ENCODE measurements around the gene USP12.
A peak's percentile ranks its signal among the peaks of the same experiment; 100 is the strongest.
"Not testable (repeated sequence)": the region's sequence is repeated elsewhere in the genome, so short reads cannot be mapped to it uniquely, and the experiment has no call there.

Gene USP12

GRCh38 chr13:27171244-27171826 lies at the start of gene USP12:
Gene USP12, minus strand, starts transcription at chr13:27171811. Its CDS starts 172 bp downstream, at chr13:27171639.
- DNase-seq (ENCODE audit: low read depth): no peak
- H3K4me3 ChIP-seq (ENCODE audit: control insufficient read depth, low read depth, low read length): peak within 1 kb of the TSS; percentile 66
- TF ChIP-seq, protein P1, sequence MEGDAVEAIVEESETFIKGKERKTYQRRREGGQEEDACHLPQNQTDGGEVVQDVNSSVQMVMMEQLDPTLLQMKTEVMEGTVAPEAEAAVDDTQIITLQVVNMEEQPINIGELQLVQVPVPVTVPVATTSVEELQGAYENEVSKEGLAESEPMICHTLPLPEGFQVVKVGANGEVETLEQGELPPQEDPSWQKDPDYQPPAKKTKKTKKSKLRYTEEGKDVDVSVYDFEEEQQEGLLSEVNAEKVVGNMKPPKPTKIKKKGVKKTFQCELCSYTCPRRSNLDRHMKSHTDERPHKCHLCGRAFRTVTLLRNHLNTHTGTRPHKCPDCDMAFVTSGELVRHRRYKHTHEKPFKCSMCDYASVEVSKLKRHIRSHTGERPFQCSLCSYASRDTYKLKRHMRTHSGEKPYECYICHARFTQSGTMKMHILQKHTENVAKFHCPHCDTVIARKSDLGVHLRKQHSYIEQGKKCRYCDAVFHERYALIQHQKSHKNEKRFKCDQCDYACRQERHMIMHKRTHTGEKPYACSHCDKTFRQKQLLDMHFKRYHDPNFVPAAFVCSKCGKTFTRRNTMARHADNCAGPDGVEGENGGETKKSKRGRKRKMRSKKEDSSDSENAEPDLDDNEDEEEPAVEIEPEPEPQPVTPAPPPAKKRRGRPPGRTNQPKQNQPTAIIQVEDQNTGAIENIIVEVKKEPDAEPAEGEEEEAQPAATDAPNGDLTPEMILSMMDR (IDR thresholded peaks at IDR 0.05; ENCODE audit: control insufficient read depth, insufficient read depth, low read depth, low read length, missing control alignments): peak; percentile 6

GRCh38 chr13:27219611-27220010 lies 48.0 kb upstream of the USP12 start:
- TF ChIP-seq, protein P1 (IDR thresholded peaks at IDR 0.05; ENCODE audit: control insufficient read depth, insufficient read depth, low read depth, low read length, missing control alignments): no peak
- DNase-seq (ENCODE audit: low read depth): no peak
- H3K4me3 ChIP-seq (ENCODE audit: control insufficient read depth, low read depth, low read length): no peak overlapping the region

- not testable (repeated sequence) for H3K4me3 ChIP-seq (ENCODE audit: control insufficient read depth, low read depth, low read length); DNase-seq (ENCODE audit: low read depth)
Observed at GRCh38 chr13:27218861-27219260, 47.2 kb upstream of the USP12 start.

- H3K4me3 ChIP-seq (ENCODE audit: control insufficient read depth, low read depth, low read length); DNase-seq (ENCODE audit: low read depth): not testable (repeated sequence)
Observed at GRCh38 chr13:27217791-27218190, 46.2 kb upstream of the USP12 start.

DNA sequence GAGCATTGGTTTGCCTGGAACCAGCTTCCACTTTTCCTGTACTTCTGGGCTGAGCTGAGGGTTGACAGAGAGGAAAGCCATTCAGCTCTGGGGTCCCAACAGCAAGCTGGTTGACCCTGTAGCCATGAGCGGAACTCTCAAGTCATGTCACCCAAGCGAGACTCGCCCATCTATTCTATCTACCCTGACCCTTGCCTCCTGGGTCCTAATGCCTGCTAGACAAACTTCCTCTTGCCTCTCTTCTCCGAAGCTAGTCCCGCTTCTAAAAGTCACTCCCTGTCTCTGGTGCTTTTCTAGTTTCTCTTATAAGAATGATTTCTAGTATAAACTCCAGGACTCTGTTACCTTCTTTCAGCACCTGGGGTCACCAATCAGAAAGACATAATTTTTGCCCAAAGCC lies 41.8 kb upstream of the USP12 start:
- not testable (repeated sequence) for H3K4me3 ChIP-seq (ENCODE audit: control insufficient read depth, low read depth, low read length); DNase-seq (ENCODE audit: low read depth)

- peak; percentile 46 for DNase-seq (ENCODE audit: low read depth)
- no peak overlapping the region for H3K4me3 ChIP-seq (ENCODE audit: control insufficient read depth, low read depth, low read length)
Observed at GRCh38 chr13:27211771-27212364, 40.3 kb upstream of the USP12 start.

DNA sequence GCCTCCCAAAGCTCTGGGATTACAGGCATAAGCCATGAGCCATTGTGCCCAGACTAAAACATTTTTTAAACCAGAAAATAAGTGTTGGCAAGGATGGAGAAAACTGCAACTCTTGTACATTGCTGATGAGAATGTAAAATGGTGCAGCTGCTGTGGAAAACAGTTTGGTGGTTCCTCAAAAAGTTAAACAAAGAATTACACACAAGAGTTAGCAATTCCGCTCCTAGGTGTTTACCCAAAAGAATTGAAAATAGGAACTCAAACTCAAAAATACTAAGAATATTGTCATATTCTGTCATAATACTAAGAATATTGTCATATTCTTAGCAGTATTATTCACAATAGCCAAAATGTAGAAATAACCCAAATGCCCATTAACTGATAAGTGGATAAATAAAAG lies 39.7 kb upstream of the USP12 start:
- no peak overlapping the region for H3K4me3 ChIP-seq (ENCODE audit: control insufficient read depth, low read depth, low read length)
- DNase-seq (ENCODE audit: low read depth): no peak
- TF ChIP-seq, protein P1 (IDR thresholded peaks at IDR 0.05; ENCODE audit: control insufficient read depth, insufficient read depth, low read depth, low read length, missing control alignments): no peak

More at GRCh38 chr13:27211771-27212364, 40.3 kb upstream of the USP12 start:
- TF ChIP-seq, protein P1 (IDR thresholded peaks at IDR 0.05; ENCODE audit: control insufficient read depth, insufficient read depth, low read depth, low read length, missing control alignments): no peak

DNA sequence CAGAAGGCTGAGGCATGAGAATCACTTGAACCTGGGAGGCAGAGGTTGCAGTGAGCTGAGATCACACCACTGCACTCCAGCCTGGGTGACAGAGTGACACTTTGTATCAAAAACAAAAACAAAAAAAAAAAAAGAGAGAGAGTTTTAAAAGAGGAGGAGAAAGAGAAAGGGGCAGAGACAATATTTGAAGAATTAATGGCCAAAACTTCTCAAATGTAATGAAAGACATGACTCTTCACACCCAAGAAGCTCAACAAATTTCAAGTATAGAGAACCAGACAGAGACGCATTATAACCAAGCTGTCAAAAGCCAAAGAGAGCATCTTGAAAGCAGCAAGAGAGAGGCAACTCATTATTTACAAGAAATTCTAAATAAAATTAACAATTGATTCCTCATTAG lies 36.9 kb upstream of the USP12 start:
- TF ChIP-seq, protein P1 (IDR thresholded peaks at IDR 0.05; ENCODE audit: control insufficient read depth, insufficient read depth, low read depth, low read length, missing control alignments): no peak
- DNase-seq (ENCODE audit: low read depth): no peak
- no peak overlapping the region for H3K4me3 ChIP-seq (ENCODE audit: control insufficient read depth, low read depth, low read length)
